Body of pancreas (tissue), 4 donors: ENCODE data around the gene CTF1. TPM values are rescaled to one million over a fixed set of nuclear protein-coding genes. Genes with fewer than 3 reads are reported as not detected.
A peak's percentile ranks its signal among the peaks of the same experiment; 100 is the strongest.

Experiments used
- ATAC-seq: fragments of 150-250 bp; one replicate; pipeline ENCODE4 v1.9.1; 2016
- DNase-seq, 4 donors: peaks; one replicate each; pipeline ENCODE4 v3.0.0-alpha.2; 2019
- H3K27ac ChIP-seq, 4 donors: fragments of 200-600 bp; sonication (generic); 1 replicate in 3 of 4; 2 replicates in 1 of 4; pipeline versions ENCODE4 v1.5.1 to v1.6.1; 2016 to 2019; ENCODE audit warnings: mild to moderate bottlenecking in 1 of 4, mixed read lengths in 1 of 4, moderate library complexity in 1 of 4
- H3K27me3 ChIP-seq, 2 donors: fragments of 200-600 bp; sonication (generic); one replicate each; pipeline ENCODE4 v1.6.0; 2016; ENCODE audit warnings: mild to moderate bottlenecking in 1 of 2
- H3K36me3 ChIP-seq, 2 donors: fragments of 200-600 bp; sonication (generic); replicated peaks in 1 of 2; 2 replicates each; pipeline ENCODE4 v1.5.1; 2016; ENCODE audit warnings: low read depth in 2 of 2; ENCODE audit not compliant: insufficient read depth in 1 of 2
- H3K4me1 ChIP-seq: fragments of 200-600 bp; sonication (generic); one replicate; pipeline ENCODE4 v1.6.0; 2016
- H3K4me3 ChIP-seq, 2 donors: fragments of 200-600 bp; sonication (generic); 1 replicate in 1 of 2; 2 replicates in 1 of 2; pipeline ENCODE4 v1.5.1; 2016 to 2019
- H3K9me3 ChIP-seq, 3 donors: fragments of 200-600 bp; sonication (generic); 1 replicate in 2 of 3; 2 replicates in 1 of 3; pipeline ENCODE4 v1.5.1; 2016
- CTCF ChIP-seq, 7 experiments: fragments of 450-650 bp in 4 of 7; fragments of 200-600 bp in 3 of 7; sonication (generic) in 3 of 7; IDR thresholded peaks; one replicate each; pipeline ENCODE4 v1.5.1; 2016 to 2019; ENCODE audit warnings: antibody characterized with exemption in 7 of 7
- POLR2A ChIP-seq, 3 donors: fragments of 450-650 bp; IDR thresholded peaks; one replicate each; pipeline ENCODE4 v1.6.1; 2016; ENCODE audit warnings: antibody characterized with exemption in 3 of 3, mild to moderate bottlenecking in 2 of 3
- WGBS, 2 donors: methylation state at CpG; one replicate each; pipeline ENCODE4 v1.1.5; 2017; 5-methylcytosine and 5-hydroxymethylcytosine counted together
- intact Hi-C: fragments of 100-400 bp; cut with DNase I; formaldehyde crosslinking; loops from one replicate; pipeline ENCODE4 v1.15.1; 2023
- microRNA counts, 2 donors: library from miRNA; unstranded; fragments of <30 nt; microRNA quantifications; one replicate each; lab custom pipeline; 2017
- microRNA-seq, 2 donors: library from miRNA; unstranded; fragments of <30 nt; microRNA quantifications; one replicate each; pipeline ENCODE4, GENCODE V29; 2016; ENCODE audit warnings: borderline number of aligned reads in 2 of 2, borderline replicate concordance in 2 of 2
- small RNA-seq: library from RNA; depleted of rRNA; stranded (forward); fragments of <200 nt; gene quantifications from one replicate; pipeline ENCODE3, GENCODE V24; 2016
- total RNA-seq, 2 donors: library from RNA; depleted of rRNA; stranded (reverse); fragments of >200 nt; gene quantifications; one replicate each; pipeline ENCODE4 v1.1.0, GENCODE V29; 2016

Gene CTF1
- total RNA-seq, 2 donors from 2014 or later = 1.0 to 2.0 TPM

- no peaks in the 10 kb centered on the region for H3K27me3 ChIP-seq
- no peak overlapping the region for H3K4me3 ChIP-seq
- H3K27ac ChIP-seq = no peak overlapping the region
- no peak for TF ChIP-seq POLR2A (IDR thresholded peaks at IDR 0.05)
- no peak for TF ChIP-seq CTCF (IDR thresholded peaks at IDR 0.05)
- H3K9me3 ChIP-seq = no peaks in the 10 kb centered on the region
- intact Hi-C loops = no loop called here
- WGBS, 2 donors = 28 to 41% methylated on average over 3 of the region's 3 CpGs
- peaks cover 39% of the 10 kb centered on the region for H3K4me1 ChIP-seq
- no peaks in the 10 kb centered on the region for H3K36me3 ChIP-seq
- ATAC-seq (no peak), DNase-seq (peak in 3 of 4 donors; percentile 43 to 58 (median 49))
Observed at GRCh38 chr16:30951750-30952149, 55.3 kb downstream of the CTF1 start.

DNA sequence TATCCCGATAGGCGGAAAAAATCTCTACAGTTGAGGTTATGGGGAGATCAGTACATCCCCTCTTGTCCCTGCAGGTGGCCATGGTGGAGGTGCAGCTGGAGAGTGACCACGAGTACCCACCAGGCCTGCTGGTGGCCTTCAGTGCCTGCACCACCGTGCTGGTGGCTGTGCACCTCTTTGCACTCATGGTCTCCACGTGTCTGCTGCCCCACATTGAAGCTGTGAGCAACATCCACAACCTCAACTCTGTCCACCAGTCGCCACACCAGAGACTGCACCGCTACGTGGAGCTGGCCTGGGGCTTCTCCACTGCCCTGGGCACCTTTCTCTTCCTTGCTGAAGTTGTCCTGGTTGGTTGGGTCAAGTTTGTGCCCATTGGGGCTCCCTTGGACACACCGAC, 56.7 kb downstream of the CTF1 start:
- TF ChIP-seq POLR2A (IDR thresholded peaks at IDR 0.05) = no peak
- TF ChIP-seq CTCF (IDR thresholded peaks at IDR 0.05) = no peak
- Histone ChIP-seq H3K27me3 (no peaks in the 10 kb centered on the region), H3K9me3 (no peaks in the 10 kb centered on the region), H3K4me1 (peaks cover 45% of the 10 kb centered on the region), H3K4me3 (no peak overlapping the region), H3K27ac (peak overlapping the region in 2 of 4 donors; percentile 28 to 43), H3K36me3 (no peaks in the 10 kb centered on the region)
- DNase-seq (no peak), ATAC-seq (no peak)
- intact Hi-C loops = no loop called here
- WGBS, 2 donors = 81 to 91% methylated on average over 8 to 9 of the region's 9 CpGs

MicroRNAs encoded within 50 kb of the gene (microRNA counts, 767-probe panel; counts per million panel counts)
- microRNA hsa-miR-762 (lab: Ali Mortazavi, UCI) = 0 to 736 counts per million in 2 donors

Small RNA genes lying within 50 kb of the gene (microRNA-seq; reads per million reads assigned to microRNA genes)
- 0.45 to 0.93 reads per million in 2 donors for gene MIR4519
- gene MIR762 = 0 reads per million in 2 donors

Small RNA genes lying within 50 kb of the gene (small RNA-seq; reads per million reads assigned to genes)
- not detected for gene AC135048.1
- gene MIR4519 = not detected
- gene MIR762 = not detected

Other genes with a start within 250 kb of the CTF1 start
- gene PRR14, start 245.7 kb upstream of the CTF1 start, total RNA-seq = 10 to 100 TPM; 20.5 to 65.6 TPM
- 10 to 100 TPM; 20.8 to 76.8 TPM for gene FBRS, start 238.2 kb upstream of the CTF1 start, total RNA-seq
- 10 to 100 TPM; 27.5 to 30.0 TPM for gene SRCAP, start 197.4 kb upstream of the CTF1 start, total RNA-seq
- gene PHKG2, start 148.2 kb upstream of the CTF1 start, total RNA-seq = 10 to 100 TPM; 17.6 to 24.7 TPM
- 10 to 100 TPM in 1 of 2 donors, 1 to 10 TPM in 1; 1.6 to 28.0 TPM for gene CFAP119, start 134.6 kb upstream of the CTF1 start, total RNA-seq
- gene RNF40, start 134.3 kb upstream of the CTF1 start, total RNA-seq = 10 to 100 TPM; 44.9 to 79.8 TPM
- gene ZNF629, start 109.4 kb upstream of the CTF1 start, total RNA-seq = 1 to 10 TPM; 8.6 to 9.2 TPM
- 10 to 100 TPM; 19.8 to 24.1 TPM for gene BCL7C, start 2.5 kb upstream of the CTF1 start, total RNA-seq
- gene FBXL19, start 27.0 kb downstream of the CTF1 start, total RNA-seq = 10 to 100 TPM in 1 of 2 donors, 1 to 10 TPM in 1; 8.6 to 21.1 TPM
- 10 to 100 TPM in 1 of 2 donors, 1 to 10 TPM in 1; 7.9 to 27.2 TPM for gene ORAI3, start 52.5 kb downstream of the CTF1 start, total RNA-seq
- 10 to 100 TPM in 1 of 2 donors, 1 to 10 TPM in 1; 4.7 to 10.9 TPM for gene SETD1A, start 61.1 kb downstream of the CTF1 start, total RNA-seq
- gene HSD3B7, start 88.6 kb downstream of the CTF1 start, total RNA-seq = 10 to 100 TPM; 20.5 to 21.4 TPM
- gene STX1B, start 114.0 kb downstream of the CTF1 start, total RNA-seq = under 1 TPM; 0.26 to 0.33 TPM
- 10 to 100 TPM; 25.9 to 38.6 TPM for gene STX4, start 136.9 kb downstream of the CTF1 start, total RNA-seq
- 10 to 100 TPM in 1 of 2 donors, 1 to 10 TPM in 1; 2.9 to 15.2 TPM for gene ZNF668, start 177.6 kb downstream of the CTF1 start, total RNA-seq
- gene ZNF646, start 177.8 kb downstream of the CTF1 start, total RNA-seq = 10 to 100 TPM; 12.7 to 14.5 TPM
- 1 to 10 TPM; 3.0 to 6.0 TPM for gene PRSS53, start 192.3 kb downstream of the CTF1 start, total RNA-seq
- gene VKORC1, start 198.2 kb downstream of the CTF1 start, total RNA-seq = 100 to 1,000 TPM in 1 of 2 donors, 10 to 100 TPM in 1; 42.5 to 104 TPM
- 10 to 100 TPM; 33.9 to 61.7 TPM for gene BCKDK, start 211.8 kb downstream of the CTF1 start, total RNA-seq
- 10 to 100 TPM; 55.7 to 66.4 TPM for gene KAT8, start 221.1 kb downstream of the CTF1 start, total RNA-seq
- gene PRSS8, start 239.1 kb downstream of the CTF1 start, total RNA-seq = 10 to 100 TPM; 75.5 to 81.7 TPM